DMS 273 (cell line): ENCODE measurements around the gene JAKMIP1.

Experiments used
- DNase-seq: peaks from one replicate; lab custom pipeline; 2025; ENCODE audit not compliant: unreplicated experiment; lab: John Stamatoyannopoulos, UW

Gene JAKMIP1

GRCh38 chr4:6183740-6184139, 16.6 kb downstream of the JAKMIP1 start:
- no peak for DNase-seq

DNA sequence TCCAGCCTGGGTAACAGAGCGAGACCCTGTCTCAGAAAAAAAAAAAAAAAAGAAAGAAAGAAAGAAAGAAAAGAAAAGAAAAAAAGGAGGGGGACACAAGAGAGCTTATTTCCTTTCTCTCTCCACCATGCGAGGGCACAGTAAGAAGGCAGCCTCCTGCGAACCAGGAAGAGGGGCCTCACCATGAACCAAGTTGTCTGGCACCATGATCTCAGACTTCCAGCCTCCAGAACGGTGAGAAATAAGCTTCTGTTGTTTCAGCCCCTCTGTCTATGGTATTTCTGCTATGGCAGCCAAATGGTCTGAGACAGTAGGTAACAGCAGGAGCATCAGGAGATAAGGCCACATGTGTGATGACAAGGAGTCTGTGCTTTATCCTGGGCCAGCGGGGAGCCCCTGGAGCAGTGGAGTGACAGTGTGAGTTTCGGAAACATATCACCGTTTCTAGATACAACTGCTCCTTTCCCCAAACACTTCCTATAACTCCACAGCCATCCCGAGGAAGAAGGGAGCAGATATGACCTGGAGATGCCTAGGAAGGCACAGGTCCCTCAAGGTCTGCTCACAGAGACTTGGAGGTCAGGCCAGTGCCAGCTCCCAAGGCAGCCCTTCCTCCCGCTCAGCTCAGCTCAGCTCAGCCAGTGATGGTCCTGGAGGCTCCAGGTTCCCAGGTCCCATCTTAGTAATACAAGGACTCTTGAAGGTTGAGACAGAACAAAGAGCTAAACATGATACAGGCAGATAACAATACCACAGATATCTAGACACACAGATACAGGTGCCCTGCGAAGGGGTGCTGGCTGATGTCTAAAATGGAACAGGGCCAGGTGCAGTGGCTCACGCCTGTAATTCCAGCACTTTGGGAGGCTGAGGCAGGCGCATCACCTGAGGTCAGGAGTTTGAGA, 17.7 kb downstream of the JAKMIP1 start:
- DNase-seq: no peak

DNA sequence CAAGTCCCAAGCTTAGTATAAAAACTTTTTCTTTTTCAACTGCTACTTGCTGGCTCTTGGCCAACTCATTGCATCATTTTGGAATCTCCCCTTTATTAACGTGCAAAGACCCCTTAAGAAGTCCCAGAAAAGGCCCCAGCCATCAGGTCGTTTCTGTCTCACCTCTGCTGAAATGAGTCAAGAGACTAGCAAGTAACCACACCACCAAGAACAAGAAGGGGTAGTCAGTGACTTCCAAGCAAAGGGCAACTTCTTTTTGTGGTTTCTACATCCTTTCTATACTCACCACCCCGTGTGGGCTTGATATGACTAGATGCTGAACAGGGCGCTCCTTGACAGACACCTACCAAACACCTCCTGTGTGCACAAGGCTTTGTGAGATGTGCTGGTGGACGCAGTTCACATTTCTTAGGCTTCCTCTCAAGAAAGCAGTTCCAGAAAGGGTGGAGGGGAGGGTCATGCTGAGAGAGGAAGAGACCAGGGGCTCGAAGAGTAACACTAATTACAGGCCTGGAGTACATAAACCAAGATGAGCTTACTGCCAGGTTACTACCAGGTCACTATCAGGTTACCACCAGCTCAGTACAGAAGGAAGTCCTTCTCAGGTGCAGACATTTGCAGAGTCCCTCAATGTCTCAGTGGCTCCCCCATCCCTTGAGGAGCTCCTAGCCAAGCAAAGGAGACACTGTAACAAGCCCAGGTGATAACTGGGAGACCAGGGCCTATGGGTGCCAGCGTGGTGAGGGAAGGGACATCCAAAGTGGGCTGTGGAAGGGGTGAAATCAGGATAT, 19.3 kb downstream of the JAKMIP1 start:
- DNase-seq: no peak

GRCh38 chr4:6179362-6179761, 21.0 kb downstream of the JAKMIP1 start:
- no peak for DNase-seq

GRCh38 chr4:6178757-6179156, 21.6 kb downstream of the JAKMIP1 start:
- DNase-seq: no peak

GRCh38 chr4:6177587-6178197, 22.7 kb downstream of the JAKMIP1 start:
- DNase-seq: peak; percentile 30

DNA sequence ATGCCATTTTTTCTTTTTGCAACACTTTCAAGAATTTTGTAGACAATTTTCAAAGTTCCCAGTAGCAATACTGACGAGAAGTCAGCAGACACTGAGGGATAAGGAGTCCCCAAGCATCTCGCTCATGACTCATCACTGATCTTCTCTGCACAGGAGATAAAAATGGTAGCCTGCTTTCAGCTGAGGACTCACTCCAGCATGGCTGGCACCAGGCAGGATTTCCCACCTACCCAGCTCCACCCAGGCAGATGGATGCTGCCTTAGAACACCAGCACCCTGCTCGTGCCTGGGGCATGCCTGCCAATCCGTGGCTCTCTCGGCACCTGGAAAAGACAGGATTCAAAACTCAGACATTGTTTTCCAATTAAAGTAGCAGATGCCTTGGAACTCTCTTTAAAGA, 24.9 kb downstream of the JAKMIP1 start:
- no peak for DNase-seq

DNA sequence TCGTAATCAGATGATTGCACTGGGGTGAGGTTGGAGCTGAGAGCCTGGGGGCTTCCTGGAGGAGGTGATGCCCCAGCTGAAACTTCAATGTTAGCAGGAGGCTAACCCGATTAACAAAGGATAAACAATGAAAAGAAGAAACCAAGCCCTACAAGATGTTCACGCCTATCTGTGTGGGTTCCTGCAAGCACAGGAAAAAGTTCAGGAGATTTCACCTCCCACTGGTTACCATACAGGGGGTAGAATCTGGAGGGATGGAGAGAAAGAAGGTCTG, 27.5 kb downstream of the JAKMIP1 start:
- no peak for DNase-seq

- no peak for DNase-seq
These were observed 28.0 kb downstream of the JAKMIP1 start for GRCh38 chr4:6172093-6172926.

DNA sequence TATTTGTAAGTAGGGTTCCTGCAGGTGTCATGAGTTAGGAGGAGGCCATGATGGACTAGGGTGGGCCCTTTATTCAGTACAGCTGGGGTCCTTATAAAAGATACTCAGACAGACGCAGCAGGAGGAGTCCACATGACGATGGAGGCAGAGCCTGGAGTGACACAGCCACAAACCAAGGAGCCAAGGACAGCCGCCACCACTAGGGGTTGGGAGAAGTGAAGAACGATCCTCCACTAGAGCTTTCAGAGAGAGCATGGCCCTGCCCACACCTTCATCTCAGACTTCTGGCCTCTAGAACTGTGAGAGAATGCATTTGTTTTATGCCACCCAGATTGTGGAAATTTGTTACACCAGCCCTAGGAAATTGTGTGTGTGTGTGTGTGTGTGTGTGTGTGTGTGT, 31.1 kb downstream of the JAKMIP1 start:
- peak; percentile 4 for DNase-seq

GRCh38 chr4:6165766-6166165, 34.6 kb downstream of the JAKMIP1 start:
- DNase-seq: no peak

- DNase-seq: no peak
These were observed 37.5 kb downstream of the JAKMIP1 start for GRCh38 chr4:6162885-6163284.

DNA sequence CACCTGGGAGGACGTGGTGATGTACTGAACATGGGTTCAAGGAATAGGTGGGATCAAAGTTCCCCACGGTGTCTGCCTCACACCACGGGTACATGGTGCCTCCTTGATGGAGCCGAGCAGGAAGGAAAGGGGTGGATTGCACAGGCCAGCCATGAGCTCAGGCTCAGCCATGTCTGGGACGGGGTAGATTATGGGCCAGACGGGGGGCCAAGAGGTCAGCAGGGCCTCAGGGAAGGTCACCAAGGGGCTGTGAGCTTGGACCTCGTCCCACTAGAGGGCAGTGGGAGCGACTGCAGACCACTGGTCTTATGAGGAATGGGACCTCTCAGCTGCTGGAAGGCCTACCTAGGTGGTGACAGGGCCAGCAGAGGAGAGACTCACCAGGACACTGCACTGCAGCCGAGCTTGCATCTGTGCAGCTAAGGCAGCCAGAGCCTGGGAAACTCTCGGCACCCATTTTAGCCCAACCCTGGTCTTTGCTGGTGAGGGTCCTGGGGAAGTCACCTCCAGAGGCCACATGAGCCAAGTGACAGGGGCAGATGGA, 38.4 kb downstream of the JAKMIP1 start:
- no peak for DNase-seq

- no peak for DNase-seq
These were observed 39.8 kb downstream of the JAKMIP1 start for GRCh38 chr4:6160536-6160935.

GRCh38 chr4:6157926-6158325, 42.4 kb downstream of the JAKMIP1 start:
- no peak for DNase-seq

DNA sequence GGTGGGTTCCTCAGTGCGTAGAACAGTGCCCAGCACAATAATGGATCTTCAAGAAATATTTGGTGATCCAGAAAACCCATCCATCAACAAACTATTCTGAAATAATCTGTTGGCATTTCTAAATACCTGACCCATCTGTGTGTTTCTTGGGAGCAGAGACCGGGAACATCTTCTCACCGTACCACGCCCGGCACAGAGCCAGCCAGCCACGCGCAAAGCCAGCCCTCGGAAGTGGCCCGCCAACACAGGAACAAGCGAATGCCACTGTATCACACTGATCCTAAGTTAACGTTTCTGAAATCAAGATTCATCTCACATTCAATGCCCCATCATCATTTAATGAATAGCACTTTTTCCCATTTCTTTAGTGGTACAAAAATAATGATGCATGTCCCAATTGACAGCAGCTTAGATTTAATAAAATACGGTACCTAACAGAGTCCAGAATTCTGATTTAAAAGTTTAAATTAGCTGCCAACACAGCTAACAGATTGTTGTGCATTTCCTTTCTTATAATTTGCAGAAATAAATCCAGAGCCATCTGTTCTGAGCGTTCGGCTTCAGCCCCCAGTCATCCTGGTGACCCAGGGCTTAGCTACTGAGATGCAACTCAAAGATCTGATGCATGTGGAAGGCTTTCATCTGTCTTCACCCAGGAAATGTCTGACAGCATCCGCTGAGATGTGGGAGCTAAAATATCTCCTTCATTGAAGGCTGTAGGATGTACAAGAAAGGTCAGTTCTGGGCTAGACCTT, 44.2 kb downstream of the JAKMIP1 start:
- peak; percentile 15 for DNase-seq

DNA sequence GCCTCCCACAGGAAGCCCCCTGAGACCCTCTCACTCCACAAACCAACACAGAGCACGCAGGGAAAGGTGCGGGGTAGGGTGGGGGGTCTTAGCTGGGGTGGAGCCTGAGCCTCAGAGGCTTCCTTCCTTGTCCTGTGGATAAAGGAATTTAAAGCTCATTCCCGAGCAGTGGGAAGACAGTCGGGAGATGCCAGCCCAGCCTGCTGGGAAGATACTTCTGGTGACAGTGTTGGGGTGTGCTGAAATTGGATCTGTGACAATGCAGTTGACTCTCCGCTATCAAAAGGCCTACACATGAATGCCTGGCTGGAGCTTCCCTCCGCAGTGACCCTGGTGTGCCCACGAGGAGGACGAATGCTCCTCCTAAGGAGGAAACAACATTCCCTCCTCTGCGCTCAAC, 45.5 kb downstream of the JAKMIP1 start:
- DNase-seq: no peak

- DNase-seq: no peak
These were observed 46.5 kb downstream of the JAKMIP1 start for GRCh38 chr4:6153874-6154273.

- DNase-seq: no peak
These were observed 47.3 kb downstream of the JAKMIP1 start for GRCh38 chr4:6152869-6153705.
